Measurements from ENCODE around the gene GRP.

The GRP gene

DNA sequence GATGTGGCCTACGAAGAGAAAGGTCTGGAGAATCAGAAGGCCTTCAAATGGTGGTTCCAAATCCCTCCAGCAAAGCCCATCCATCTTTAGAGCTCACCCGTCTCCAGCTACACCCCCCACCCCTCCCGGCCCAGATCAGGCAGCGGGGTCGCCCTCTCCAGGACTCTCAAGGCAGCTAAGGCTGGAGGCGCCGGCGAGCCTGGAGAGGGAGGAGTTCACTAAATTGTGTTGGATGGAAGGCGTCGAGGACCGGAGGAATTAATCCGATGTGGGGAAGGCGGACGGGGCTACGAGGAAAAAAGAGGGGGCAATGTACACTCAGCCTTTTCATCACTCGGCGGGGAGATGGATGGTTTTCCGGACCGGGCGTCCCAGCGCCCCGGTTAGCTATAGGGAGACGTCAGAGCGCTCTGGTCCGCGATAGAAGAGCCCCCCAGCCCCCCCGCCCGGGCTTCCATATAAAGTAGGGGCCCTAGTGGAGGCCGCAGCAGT is at the start of gene GRP:
GRP (plus strand) TSS at position 487 of the 492 bp plus-strand sequence. CDS start 108 bp downstream, outside the sequence.
- DNase-seq, result no peak

GRCh38 chr18:59172664-59173249 is 47.2 kb upstream of the GRP start:
- DNase-seq, result no peak

GRCh38 chr18:59177485-59177884 is 42.5 kb upstream of the GRP start:
- DNase-seq, result no peak

- DNase-seq, result no peak
Measured at GRCh38 chr18:59180150-59180845, 39.7 kb upstream of the GRP start.

- no peak for DNase-seq
Measured at GRCh38 chr18:59182673-59183072, 37.3 kb upstream of the GRP start.

DNA sequence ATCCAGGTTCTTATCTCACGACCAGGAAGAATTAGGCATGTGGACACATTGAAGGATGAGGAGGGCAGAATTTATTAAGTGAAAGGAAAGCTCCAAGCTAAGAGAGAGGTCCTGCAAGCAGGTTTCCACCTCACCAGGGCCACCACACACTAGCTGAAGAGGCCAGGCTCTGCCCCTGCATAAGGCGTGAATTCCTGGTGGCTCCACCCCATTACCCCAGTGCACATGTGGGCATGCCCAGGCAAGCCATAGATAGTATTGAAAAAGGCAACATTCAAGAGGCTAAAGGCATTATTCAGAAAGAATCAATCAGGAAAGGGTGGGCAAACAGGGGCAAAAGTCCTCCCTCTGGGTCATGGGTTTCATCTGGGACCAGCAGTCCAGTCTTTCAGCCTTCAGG is 30.9 kb upstream of the GRP start:
- no peak for DNase-seq

DNA sequence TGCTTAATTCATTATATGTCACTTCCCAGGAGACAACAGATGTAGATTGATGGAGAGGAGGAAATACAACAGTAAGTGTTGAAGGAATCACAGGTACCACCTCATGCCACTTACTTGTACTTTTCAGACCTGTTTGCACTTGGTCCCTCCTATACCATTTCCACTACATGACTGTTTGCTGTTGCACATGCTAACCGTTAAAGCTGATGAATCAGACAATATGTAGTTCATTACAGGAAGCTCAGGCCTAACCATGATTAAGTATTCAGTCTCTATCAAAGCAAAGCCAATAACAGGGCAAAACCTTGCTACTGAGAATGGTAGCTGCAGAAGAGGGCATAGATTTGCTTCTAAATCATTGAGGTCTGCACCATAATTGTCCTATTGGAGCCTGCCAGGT is 30.2 kb upstream of the GRP start:
- DNase-seq, result no peak

DNA sequence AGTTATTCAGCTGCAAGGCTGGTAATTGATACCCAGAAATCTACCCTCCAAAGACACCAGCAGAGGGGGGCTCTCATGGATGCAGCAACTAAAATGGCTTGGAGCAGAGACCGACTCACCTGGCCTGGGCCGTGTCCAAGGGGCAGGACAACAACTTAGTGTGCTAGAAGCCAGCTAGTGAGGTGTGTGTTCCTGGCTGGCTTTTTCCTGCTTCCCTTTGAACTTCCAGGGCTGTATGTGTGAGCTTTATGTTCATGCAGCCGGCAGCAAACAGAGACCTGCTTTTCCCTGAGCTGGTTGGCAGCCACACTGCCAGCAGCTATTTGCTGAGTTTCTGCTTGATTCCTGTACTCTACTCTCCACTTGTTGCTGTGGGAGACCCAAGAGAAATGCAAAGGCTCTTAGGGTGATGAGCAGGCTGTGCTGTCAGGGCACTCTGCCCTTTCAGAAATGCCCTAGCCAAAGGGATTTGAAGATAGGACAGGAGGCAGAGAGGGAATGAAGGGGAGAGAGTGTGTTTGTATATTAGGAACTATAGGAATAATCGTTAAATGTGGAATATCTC is 23.7 kb upstream of the GRP start:
- DNase-seq, result no peak

DNA sequence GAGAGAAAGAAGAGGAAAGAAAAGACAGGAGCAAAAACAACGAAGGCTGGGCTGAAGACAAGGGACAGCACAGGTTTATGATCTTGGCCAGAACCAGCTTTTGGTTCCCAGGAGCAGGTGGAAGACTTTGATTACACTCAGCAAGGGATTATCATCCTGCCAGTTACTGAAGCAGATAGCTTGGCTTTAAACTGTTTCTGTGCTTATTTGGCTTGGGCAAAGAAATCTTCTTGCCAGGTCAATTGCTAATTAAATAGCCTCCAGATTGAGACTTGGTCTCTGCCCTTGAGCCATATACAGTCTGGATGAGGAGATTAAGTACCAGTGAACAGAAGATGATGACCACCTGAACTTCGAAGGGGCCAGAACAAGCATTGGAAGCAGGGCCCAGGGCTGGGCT is 22.3 kb upstream of the GRP start:
- DNase-seq, result no peak

DNA sequence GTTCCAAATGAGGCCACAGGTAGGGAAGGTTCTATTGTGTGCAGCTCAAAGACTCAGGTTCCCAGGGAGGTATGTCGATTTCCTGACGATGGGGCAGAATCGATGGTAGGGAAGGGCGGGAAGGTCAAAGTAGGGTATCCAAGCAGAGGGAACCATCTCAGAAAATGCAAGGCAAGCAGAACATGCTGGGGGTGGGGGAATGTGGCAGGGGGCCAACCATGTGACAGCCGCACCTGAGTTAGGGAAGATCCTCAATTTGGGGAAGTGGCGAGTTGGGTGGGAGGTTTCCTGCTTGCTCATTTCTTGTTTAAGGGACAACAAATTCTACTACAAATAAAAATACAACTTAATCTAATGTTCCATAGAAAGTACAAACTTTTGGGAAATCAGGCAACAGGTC is 21.7 kb upstream of the GRP start:
- no peak for DNase-seq

GRCh38 chr18:59200787-59201186 is 19.2 kb upstream of the GRP start:
- DNase-seq, result no peak

GRCh38 chr18:59202258-59202820 is 17.6 kb upstream of the GRP start:
- DNase-seq, result no peak

GRCh38 chr18:59207506-59207905 is 12.5 kb upstream of the GRP start:
- no peak for DNase-seq

- DNase-seq, result no peak
Measured at GRCh38 chr18:59208602-59209125, 11.3 kb upstream of the GRP start.

DNA sequence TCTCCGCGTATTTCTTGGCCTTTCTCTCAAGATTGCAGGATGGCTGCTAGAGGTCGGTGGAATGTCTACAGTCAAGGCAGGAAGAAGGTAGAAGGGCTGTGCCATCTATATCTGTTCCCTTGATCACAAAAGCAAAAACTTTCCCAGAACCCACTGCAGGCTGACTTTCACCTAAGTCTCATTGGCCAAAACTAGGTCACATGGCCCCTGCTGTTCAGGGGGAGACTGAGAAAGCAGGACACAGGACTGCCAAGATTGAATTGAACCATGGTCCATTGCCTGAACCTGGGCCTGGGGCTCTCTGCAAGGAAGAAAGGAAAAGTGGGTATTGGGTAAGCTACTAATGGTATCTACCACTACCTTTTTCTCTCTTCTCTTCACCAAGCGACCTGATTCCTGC is 9.7 kb upstream of the GRP start:
- no peak for DNase-seq

- DNase-seq, result no peak
Measured at GRCh38 chr18:59211629-59212028, 8.3 kb upstream of the GRP start.

- DNase-seq, result no peak
Measured at GRCh38 chr18:59218018-59218417, 1.9 kb upstream of the GRP start.

- no peak for DNase-seq
Measured at GRCh38 chr18:59220164-59220783, 316 bp downstream of the GRP start.

GRCh38 chr18:59220784-59221765 is 1.1 kb downstream of the GRP start:
- DNase-seq, result no peak

DNA sequence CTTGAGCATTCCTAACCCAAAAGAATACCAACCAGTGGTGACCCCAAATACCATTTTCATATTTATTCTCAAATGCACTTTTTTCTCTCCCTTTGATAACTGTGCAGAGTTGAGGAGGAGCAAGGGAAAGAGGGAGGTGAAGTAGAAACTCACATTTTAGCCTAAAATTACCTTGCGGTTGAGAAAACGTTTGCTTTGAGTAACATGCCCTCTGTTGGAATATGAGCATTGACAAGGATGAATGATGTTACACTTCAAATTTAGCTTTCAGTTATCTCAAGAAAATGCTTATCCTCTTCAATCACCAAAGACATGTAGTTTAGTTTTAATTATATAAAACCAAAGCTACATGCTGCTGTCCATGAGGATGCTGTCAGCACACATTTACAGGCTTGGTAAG is 2.4 kb downstream of the GRP start:
- no peak for DNase-seq

DNA sequence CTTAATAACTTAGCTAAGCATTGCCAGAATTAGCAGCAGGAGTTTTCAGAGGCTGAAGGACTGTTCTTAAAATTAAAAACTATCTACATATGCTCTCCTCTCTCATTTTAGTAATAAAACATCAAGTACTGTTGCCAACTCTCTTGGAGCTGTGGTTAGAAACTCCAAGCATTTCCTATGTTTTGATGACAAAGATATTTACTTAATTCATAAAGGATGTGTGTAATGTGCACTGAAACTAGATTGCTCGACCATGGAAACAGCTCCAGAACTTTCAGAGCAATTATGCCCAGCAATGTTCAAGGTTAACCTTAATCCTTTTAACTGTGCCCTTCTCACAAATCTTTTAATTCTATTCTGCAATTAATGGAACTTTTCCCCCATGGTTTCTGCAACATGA is 8.4 kb downstream of the GRP start:
- no peak for DNase-seq

- DNase-seq, result no peak
Measured at GRCh38 chr18:59229191-59229590, 9.2 kb downstream of the GRP start.
